HepG2 (cell line): ENCODE measurements around the gene ACP2. TPM values are rescaled to one million over a fixed set of nuclear protein-coding genes. Genes with fewer than 3 reads are reported as not detected.

ENCODE experiments used
- CHCHD3 ChIP-seq: sonication (generic); formaldehyde crosslinking; IDR thresholded peaks from 2 replicates; pipeline ENCODE4 v1.8.0; 2022; ENCODE audit warnings: mild to moderate bottlenecking, missing genetic modification reagents, moderate library complexity
- FOXC1 ChIP-seq: sonication (generic); formaldehyde crosslinking; IDR thresholded peaks from 2 replicates; pipeline ENCODE4 v1.8.0; 2022; ENCODE audit warnings: mild to moderate bottlenecking, missing genetic modification reagents, borderline replicate concordance
- HMGA1 ChIP-seq: sonication (generic); formaldehyde crosslinking; conservative IDR thresholded peaks from 2 replicates; pipeline ENCODE4 v1.4.0; 2020; ENCODE audit warnings: missing genetic modification reagents
- HMGXB3 ChIP-seq: sonication (generic); formaldehyde crosslinking; IDR thresholded peaks from 2 replicates; pipeline ENCODE4 v1.4.0; 2020; ENCODE audit warnings: missing genetic modification reagents, borderline replicate concordance
- HNRNPLL ChIP-seq: fragments of 200-400 bp; formaldehyde crosslinking; IDR thresholded peaks from 2 replicates; pipeline ENCODE4 v1.6.1; 2017; ENCODE audit warnings: mild to moderate bottlenecking, low read depth, low read length; ENCODE audit not compliant: poor library complexity, severe bottlenecking
- KAT2B ChIP-seq: fragments of 150-350 bp; IDR thresholded peaks from 2 replicates; pipeline ENCODE4 v1.6.1; 2014; ENCODE audit warnings: low read depth, low read length, borderline replicate concordance
- KLF16 ChIP-seq, 2 experiments: sonication (generic) in 1 of 2; formaldehyde crosslinking in 1 of 2; IDR thresholded peaks; 2 replicates each; pipeline versions ENCODE4 v1.6.1 to v1.8.0; 2016 to 2023; ENCODE audit warnings: missing genetic modification reagents in 2 of 2, missing compliant biosample characterization in 1 of 2
- NR2F6 ChIP-seq, 2 experiments: IDR thresholded peaks; 2 replicates each; pipeline ENCODE4 v1.6.1; 2016; ENCODE audit warnings: antibody characterized with exemption in 1 of 2, mild to moderate bottlenecking in 1 of 2
- PATZ1 ChIP-seq: sonication (generic); formaldehyde crosslinking; IDR thresholded peaks from 2 replicates; pipeline ENCODE4 v1.4.0; 2020; ENCODE audit warnings: missing genetic modification reagents
- PTBP1 ChIP-seq: fragments of 200-400 bp; formaldehyde crosslinking; IDR thresholded peaks from 2 replicates; pipeline ENCODE4 v1.6.1; 2018; ENCODE audit warnings: low read length, low read depth; ENCODE audit not compliant: poor library complexity, severe bottlenecking
- RFX5 ChIP-seq: IDR thresholded peaks from 2 replicates; pipeline ENCODE4 v1.6.1; 2011; ENCODE audit warnings: low read depth, low read length, improper control_type of control experiment
- RXRB ChIP-seq: IDR thresholded peaks from 2 replicates; pipeline ENCODE4 v1.6.1; 2016; ENCODE audit warnings: borderline replicate concordance, missing genetic modification reagents, missing compliant biosample characterization
- SMARCC2 ChIP-seq: fragments of 450-650 bp; IDR thresholded peaks from 2 replicates; pipeline ENCODE4 v1.6.1; 2017; ENCODE audit warnings: antibody characterized with exemption, mild to moderate bottlenecking
- TEAD3 ChIP-seq: optimal IDR thresholded peaks from 2 replicates; pipeline ENCODE3; 2016; ENCODE audit warnings: borderline replicate concordance
- TRAFD1 ChIP-seq: sonication (generic); formaldehyde crosslinking; IDR thresholded peaks from 2 replicates; pipeline ENCODE4 v1.5.1; 2020; ENCODE audit warnings: missing genetic modification reagents, mild to moderate bottlenecking, borderline replicate concordance
- ZFP91 ChIP-seq: sonication (generic); formaldehyde crosslinking; IDR thresholded peaks from 2 replicates; pipeline ENCODE4 v1.9.0; 2022; ENCODE audit warnings: missing genetic modification reagents, mild to moderate bottlenecking, borderline replicate concordance
- ZNF230 ChIP-seq: sonication (generic); formaldehyde crosslinking; IDR thresholded peaks from 2 replicates; pipeline ENCODE4 v1.4.0; 2020; ENCODE audit warnings: mild to moderate bottlenecking, missing genetic modification reagents
- ZNF34 ChIP-seq: sonication (generic); formaldehyde crosslinking; IDR thresholded peaks from 2 replicates; pipeline ENCODE4 v1.4.0; 2020; ENCODE audit warnings: mild to moderate bottlenecking, missing genetic modification reagents, borderline replicate concordance
- ZNF468 ChIP-seq: sonication (generic); formaldehyde crosslinking; IDR thresholded peaks from 2 replicates; pipeline ENCODE4 v1.8.0; 2022; ENCODE audit warnings: mild to moderate bottlenecking, moderate library complexity, missing genetic modification reagents
- polyA plus RNA-seq, 8 experiments: library from polyadenylated mRNA; depleted of rRNA in 3 of 8; stranded (reverse) in 7 of 8; unstranded in 1 of 8; fragments of >200 nt; fragmentation: Illumina TruSeq in 4 of 8; extraction: Trizol in 4 of 8; gene quantifications; 2 replicates each; pipeline versions ENCODE4 v1.2.1 to v1.2.3, GENCODE V29; 2011 to 2016; ENCODE audit warnings: low read depth in 4 of 8, missing spikeins in 1 of 8, mixed read lengths in 1 of 8; ENCODE audit not compliant: insufficient read depth in 1 of 8
- total RNA-seq, 5 experiments: library from RNA; depleted of rRNA; stranded (reverse); fragments of >200 nt; fragmentation: Illumina TruSeq; extraction: Trizol; gene quantifications; 2 replicates each; pipeline ENCODE4 v1.2.3, GENCODE V29; 2016; ENCODE audit warnings: low read depth in 1 of 5

Gene ACP2
- total and polyA plus RNA-seq, 2 of the 13 experiments (the other 11 are each of a cell fraction or from before 2014, with no cell fraction given): 17.7 to 20.2 TPM

- TF ChIP-seq HMGXB3 (CRISPR knock-in tag) (no peak), RXRB (CRISPR knock-in tag) (no peak), ZNF34 (CRISPR knock-in tag) (no peak), FOXC1 (CRISPR knock-in tag) (no peak), RFX5 (no peak), CHCHD3 (CRISPR knock-in tag) (no peak), HMGA1 (no peak), ZNF468 (CRISPR knock-in tag) (no peak), ZFP91 (no peak), HNRNPLL (no peak), KAT2B (no peak), NR2F6 (IDR thresholded peaks at IDR 0.05) (no peak), NR2F6 (CRISPR knock-in tag; IDR thresholded peaks at IDR 0.05) (no peak), TEAD3 (CRISPR knock-in tag) (no peak), PTBP1 (no peak), KLF16 (CRISPR knock-in tag; IDR thresholded peaks at IDR 0.05) (no peak), ZNF230 (no peak), PATZ1 (no peak), TRAFD1 (CRISPR knock-in tag) (no peak), SMARCC2 (no peak)
Measured at GRCh38 chr11:47241841-47242301, 6.7 kb downstream of the ACP2 start (continued).
